ENCODE results near the gene ITGB1BP2. TPM values are rescaled to one million over a fixed set of nuclear protein-coding genes. Genes with fewer than 3 reads are reported as not detected.

The ITGB1BP2 gene
- total and polyA plus RNA-seq, 2 of the 13 experiments (the other 11 are each of a cell fraction or from before 2014, with no cell fraction given) = 0.90 to 2.2 TPM

DNA sequence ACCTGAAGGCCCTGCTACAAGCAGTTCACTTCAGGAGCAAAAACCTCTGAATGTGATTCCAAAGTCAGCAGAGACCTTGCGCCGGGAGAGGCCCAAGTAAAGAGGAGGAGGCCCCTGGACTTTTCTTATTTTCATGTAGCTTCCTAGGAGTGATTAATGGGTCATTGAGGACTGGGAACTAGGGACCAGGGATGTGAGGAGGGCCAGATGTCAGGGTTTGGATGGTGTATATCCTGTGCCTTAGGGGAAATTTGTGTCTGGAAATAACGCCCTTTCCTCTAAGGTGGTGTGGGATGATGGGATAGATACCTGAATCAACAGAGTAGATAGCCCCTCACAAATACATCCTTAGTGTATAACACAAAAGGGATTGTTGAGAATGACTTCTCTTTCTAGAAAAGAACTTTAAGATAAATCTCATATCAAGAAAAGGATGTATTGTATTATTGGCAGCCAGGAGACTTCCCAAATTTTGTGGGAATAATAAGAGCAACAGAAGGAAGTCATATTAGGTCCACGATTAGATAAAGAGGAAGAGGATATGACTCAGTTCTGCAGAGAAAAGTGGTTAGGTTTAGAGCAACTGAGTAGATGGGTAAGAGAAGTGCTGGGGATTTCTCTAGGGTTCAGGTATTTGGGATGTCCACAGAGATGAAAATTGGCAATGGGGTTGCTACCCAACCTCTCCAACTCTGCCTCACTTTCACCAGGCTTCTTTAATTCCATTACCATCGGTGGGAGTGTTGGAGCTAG, 1.1 kb downstream of the ITGB1BP2 start:
- CTCF ChIA-PET (ENCODE audit: low intra/inter-chr PET ratio, low total read pairs) = no interaction called here
- no peak for FAIRE-seq
- Histone ChIP-seq H3K79me2 (ENCODE audit: insufficient read depth, low read length) (no peaks in the 10 kb centered on the region), H2AFZ (ENCODE audit: low read length) (no peak overlapping the region), H3K4me2 (ENCODE audit: low read depth, low read length) (no peak overlapping the region), H3K36me3 (replicated peaks in 1 of 2; ENCODE audit: control insufficient read depth in 1 of 2, insufficient read depth in 2 of 2, low read length in 2 of 2) (peaks cover 3 to 12% of the 10 kb centered on the region in 2 experiments; a peak in 4 of 5 replicates), H3K27me3 (ENCODE audit: control insufficient read depth in 1 of 2, insufficient read depth in 2 of 2, low read length in 2 of 2) (no peaks in the 10 kb centered on the region), H3K9ac (ENCODE audit: insufficient read depth, low read depth, low read length) (no peak overlapping the region), H3K4me1 (ENCODE audit: insufficient read depth, low read length) (peaks cover 55% of the 10 kb centered on the region), H3K27ac (ENCODE audit: extremely low read length, insufficient read depth, low read length) (no peak overlapping the region), H3K4me3 (replicated peaks in 1 of 3; ENCODE audit: insufficient read depth in 1 of 3, low read depth in 2 of 3, low read length in 3 of 3) (no peak overlapping the region), H4K20me1 (ENCODE audit: insufficient read depth, low read length) (no peaks in the 10 kb centered on the region), H3K9me3 (ENCODE audit: low read length) (no peaks in the 10 kb centered on the region)
- in situ Hi-C loops (cut with HindIII; ENCODE audit: extremely low pct_ligation_motif_present, low pct_unique_long_range_greater_than_20kb) = no loop called here
- intact Hi-C loops (cut with micrococcal nuclease; ENCODE audit: unreplicated experiment) = no loop called here
- TF ChIP-seq AKAP8 (CRISPR knock-in tag; IDR thresholded peaks at IDR 0.05) = no peak
- no peak for TF ChIP-seq STAT5B (CRISPR knock-in tag; IDR thresholded peaks at IDR 0.05)
- no peak for TF ChIP-seq TCF7 (IDR thresholded peaks at IDR 0.05; ENCODE audit: low read depth)
- no peak for TF ChIP-seq MED8 (CRISPR knock-in tag; IDR thresholded peaks at IDR 0.05; ENCODE audit: insufficient replicate concordance)
- no peak for ATAC-seq
- BruUV-seq (replicated peaks) = no TSS peak
- WGBS (ENCODE audit: low lambda C conversion rate) = 93% methylated on average over 4 of the region's 5 CpGs
- no peak for DNase-seq (ENCODE audit: low spot score)
- POLR2A ChIA-PET = interaction anchor here (1.4 kb wide), 1 partner anchor 13 kb away, joined by 5 read pairs; no protein-coding TSS in a partner anchor

DNA sequence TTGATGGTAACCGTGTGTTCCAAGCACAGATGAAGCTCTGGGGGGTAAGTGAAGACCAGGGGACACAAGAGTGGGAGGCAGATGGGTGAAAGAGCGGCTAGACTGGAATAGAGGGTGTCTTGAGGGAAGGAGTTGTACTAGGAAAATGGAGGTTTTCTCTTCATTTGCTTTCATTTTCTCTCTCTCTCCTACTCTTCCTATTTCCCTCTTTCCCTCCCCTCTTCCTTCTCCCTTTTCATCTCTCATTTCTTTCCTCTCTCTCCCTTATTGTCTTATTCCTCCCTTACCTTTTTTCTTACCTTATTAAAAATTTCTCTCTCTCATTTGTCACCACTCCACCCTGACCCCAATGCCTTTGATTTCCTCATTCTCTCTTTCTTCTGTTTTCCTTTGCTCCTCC, 3.0 kb downstream of the ITGB1BP2 start:
- Histone ChIP-seq H3K4me3 (replicated peaks in 1 of 3; ENCODE audit: insufficient read depth in 1 of 3, low read depth in 2 of 3, low read length in 3 of 3) (no peak overlapping the region), H3K9me3 (ENCODE audit: low read length) (no peaks in the 10 kb centered on the region), H4K20me1 (ENCODE audit: insufficient read depth, low read length) (no peaks in the 10 kb centered on the region), H3K9ac (ENCODE audit: insufficient read depth, low read depth, low read length) (no peak overlapping the region), H3K27ac (ENCODE audit: extremely low read length, insufficient read depth, low read length) (no peak overlapping the region), H3K36me3 (replicated peaks in 1 of 2; ENCODE audit: control insufficient read depth in 1 of 2, insufficient read depth in 2 of 2, low read length in 2 of 2) (peaks cover 0 to 2% of the 10 kb centered on the region in 2 experiments; a peak in 1 of 5 replicates), H3K4me2 (ENCODE audit: low read depth, low read length) (no peak overlapping the region), H2AFZ (ENCODE audit: low read length) (no peak overlapping the region), H3K4me1 (ENCODE audit: insufficient read depth, low read length) (peaks cover 36% of the 10 kb centered on the region), H3K27me3 (ENCODE audit: control insufficient read depth in 1 of 2, insufficient read depth in 2 of 2, low read length in 2 of 2) (no peaks in the 10 kb centered on the region), H3K79me2 (ENCODE audit: insufficient read depth, low read length) (no peaks in the 10 kb centered on the region)
- no TSS peak for BruUV-seq (replicated peaks)
- CTCF ChIA-PET (ENCODE audit: low intra/inter-chr PET ratio, low total read pairs) = no interaction called here
- WGBS (ENCODE audit: low lambda C conversion rate) = 92% methylated on average over 2 of the region's 2 CpGs
- no peak for ATAC-seq
- FAIRE-seq = no peak
- no peak for DNase-seq (ENCODE audit: low spot score)
- intact Hi-C loops (cut with micrococcal nuclease; ENCODE audit: unreplicated experiment) = no loop called here
- in situ Hi-C loops (cut with HindIII; ENCODE audit: extremely low pct_ligation_motif_present, low pct_unique_long_range_greater_than_20kb) = no loop called here
- POLR2A ChIA-PET = interaction anchor here (1.2 kb wide), 1 partner anchor 21 kb away, joined by 3 read pairs; the partner anchor contains the start of gene NONO
- TF ChIP-seq, protein P1, sequence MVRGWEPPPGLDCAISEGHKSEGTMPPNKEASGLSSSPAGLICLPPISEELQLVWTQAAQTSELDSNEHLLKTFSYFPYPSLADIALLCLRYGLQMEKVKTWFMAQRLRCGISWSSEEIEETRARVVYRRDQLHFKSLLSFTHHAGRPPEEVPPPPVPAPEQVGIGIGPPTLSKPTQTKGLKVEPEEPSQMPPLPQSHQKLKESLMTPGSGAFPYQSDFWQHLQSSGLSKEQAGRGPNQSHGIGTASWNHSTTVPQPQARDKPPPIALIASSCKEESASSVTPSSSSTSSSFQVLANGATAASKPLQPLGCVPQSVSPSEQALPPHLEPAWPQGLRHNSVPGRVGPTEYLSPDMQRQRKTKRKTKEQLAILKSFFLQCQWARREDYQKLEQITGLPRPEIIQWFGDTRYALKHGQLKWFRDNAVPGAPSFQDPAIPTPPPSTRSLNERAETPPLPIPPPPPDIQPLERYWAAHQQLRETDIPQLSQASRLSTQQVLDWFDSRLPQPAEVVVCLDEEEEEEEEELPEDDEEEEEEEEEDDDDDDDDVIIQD (CRISPR knock-in tag; IDR thresholded peaks at IDR 0.05; ENCODE audit: low read depth) = no peak
- TF ChIP-seq NR1H2 (CRISPR knock-in tag; IDR thresholded peaks at IDR 0.05; ENCODE audit: borderline replicate concordance, low read depth) = no peak
- TF ChIP-seq, protein P2, sequence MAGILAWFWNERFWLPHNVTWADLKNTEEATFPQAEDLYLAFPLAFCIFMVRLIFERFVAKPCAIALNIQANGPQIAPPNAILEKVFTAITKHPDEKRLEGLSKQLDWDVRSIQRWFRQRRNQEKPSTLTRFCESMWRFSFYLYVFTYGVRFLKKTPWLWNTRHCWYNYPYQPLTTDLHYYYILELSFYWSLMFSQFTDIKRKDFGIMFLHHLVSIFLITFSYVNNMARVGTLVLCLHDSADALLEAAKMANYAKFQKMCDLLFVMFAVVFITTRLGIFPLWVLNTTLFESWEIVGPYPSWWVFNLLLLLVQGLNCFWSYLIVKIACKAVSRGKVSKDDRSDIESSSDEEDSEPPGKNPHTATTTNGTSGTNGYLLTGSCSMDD (CRISPR knock-in tag; IDR thresholded peaks at IDR 0.05) = no peak
- no peak for TF ChIP-seq MED8 (CRISPR knock-in tag; IDR thresholded peaks at IDR 0.05; ENCODE audit: insufficient replicate concordance)
- no peak for TF ChIP-seq SCMH1 (CRISPR knock-in tag; IDR thresholded peaks at IDR 0.05; ENCODE audit: borderline replicate concordance)
- TF ChIP-seq ZNF441 (CRISPR knock-in tag; IDR thresholded peaks at IDR 0.05; ENCODE audit: borderline replicate concordance) = no peak
- no peak for TF ChIP-seq HNF4G (IDR thresholded peaks at IDR 0.05; ENCODE audit: borderline replicate concordance, low read depth, low read length)
- no peak for TF ChIP-seq HNF4G (CRISPR knock-in tag; IDR thresholded peaks at IDR 0.05; ENCODE audit: borderline replicate concordance, low read depth)
- no peak for TF ChIP-seq ZNF724P (CRISPR knock-in tag; IDR thresholded peaks at IDR 0.05; ENCODE audit: borderline replicate concordance)
- no peak for TF ChIP-seq MIER3 (CRISPR knock-in tag; IDR thresholded peaks at IDR 0.05; ENCODE audit: borderline replicate concordance)
- no peak for TF ChIP-seq ZUFSP (CRISPR knock-in tag; IDR thresholded peaks at IDR 0.05; ENCODE audit: borderline replicate concordance)
